ENCODE measurements around the gene NHS. TPM values are rescaled to one million over a fixed set of nuclear protein-coding genes. Genes with fewer than 3 reads are reported as not detected.

Gene NHS
- total RNA-seq, 1 donor from 2014 or later, result 8.3 TPM

DNA sequence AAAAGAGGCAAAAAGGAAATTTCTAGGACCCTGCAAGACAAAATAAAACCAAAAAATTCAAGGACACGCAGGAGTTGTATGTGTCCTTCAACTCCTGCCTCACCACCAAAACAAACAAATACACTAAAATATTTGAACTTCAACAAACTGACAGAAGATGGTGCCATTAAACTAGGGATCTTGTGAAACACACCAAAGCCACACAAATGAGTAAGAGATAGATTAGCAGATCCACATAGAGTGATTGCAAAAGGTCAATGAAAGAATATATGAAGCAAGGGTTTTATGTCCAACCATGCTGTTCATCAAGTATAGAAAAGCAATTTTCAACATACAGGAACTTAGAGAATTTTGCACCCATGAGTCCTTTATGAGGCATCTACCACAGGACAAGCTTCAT is 322.2 kb downstream of the NHS start:
- TF ChIP-seq, protein P1, sequence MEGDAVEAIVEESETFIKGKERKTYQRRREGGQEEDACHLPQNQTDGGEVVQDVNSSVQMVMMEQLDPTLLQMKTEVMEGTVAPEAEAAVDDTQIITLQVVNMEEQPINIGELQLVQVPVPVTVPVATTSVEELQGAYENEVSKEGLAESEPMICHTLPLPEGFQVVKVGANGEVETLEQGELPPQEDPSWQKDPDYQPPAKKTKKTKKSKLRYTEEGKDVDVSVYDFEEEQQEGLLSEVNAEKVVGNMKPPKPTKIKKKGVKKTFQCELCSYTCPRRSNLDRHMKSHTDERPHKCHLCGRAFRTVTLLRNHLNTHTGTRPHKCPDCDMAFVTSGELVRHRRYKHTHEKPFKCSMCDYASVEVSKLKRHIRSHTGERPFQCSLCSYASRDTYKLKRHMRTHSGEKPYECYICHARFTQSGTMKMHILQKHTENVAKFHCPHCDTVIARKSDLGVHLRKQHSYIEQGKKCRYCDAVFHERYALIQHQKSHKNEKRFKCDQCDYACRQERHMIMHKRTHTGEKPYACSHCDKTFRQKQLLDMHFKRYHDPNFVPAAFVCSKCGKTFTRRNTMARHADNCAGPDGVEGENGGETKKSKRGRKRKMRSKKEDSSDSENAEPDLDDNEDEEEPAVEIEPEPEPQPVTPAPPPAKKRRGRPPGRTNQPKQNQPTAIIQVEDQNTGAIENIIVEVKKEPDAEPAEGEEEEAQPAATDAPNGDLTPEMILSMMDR (IDR thresholded peaks at IDR 0.05; ENCODE audit: unreplicated experiment), result no peak
- Mint-ChIP-seq H3K27me3 (ENCODE audit: low read depth) (no peaks in the 10 kb centered on the region), H3K36me3 (no peaks in the 10 kb centered on the region), H3K4me3 (no peak overlapping the region), H3K4me1 (peaks cover 11% of the 10 kb centered on the region), H3K9me3 (no peaks in the 10 kb centered on the region), H3K27ac (no peak overlapping the region)
- DNase-seq (ENCODE audit: low spot score in 2 of 2, unreplicated experiment in 2 of 2), result no peak

DNA sequence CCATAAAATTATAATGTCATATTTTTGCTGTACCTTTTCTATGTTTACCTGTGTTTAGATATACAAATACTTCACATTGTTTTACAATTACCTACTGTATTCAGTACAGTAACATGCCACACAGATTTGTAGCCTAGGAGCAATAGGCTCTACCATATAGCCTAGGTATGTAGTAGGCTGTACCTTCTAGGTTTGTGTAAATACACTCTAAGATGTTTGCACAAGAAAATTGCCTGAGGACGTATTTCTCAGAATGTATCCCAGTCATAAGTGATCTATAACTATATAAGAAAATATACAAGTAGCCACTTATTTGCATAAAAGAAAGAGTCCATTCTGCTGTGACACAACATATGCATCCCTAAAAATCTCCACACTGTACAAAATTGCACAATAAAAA is 326.0 kb downstream of the NHS start:
- Mint-ChIP-seq H3K4me1 (peaks cover 2% of the 10 kb centered on the region), H3K4me3 (no peak overlapping the region), H3K9me3 (no peaks in the 10 kb centered on the region), H3K36me3 (no peaks in the 10 kb centered on the region), H3K27ac (no peak overlapping the region), H3K27me3 (ENCODE audit: low read depth) (no peaks in the 10 kb centered on the region)
- TF ChIP-seq, protein P1 (IDR thresholded peaks at IDR 0.05; ENCODE audit: unreplicated experiment), result no peak
- DNase-seq (ENCODE audit: low spot score in 2 of 2, unreplicated experiment in 2 of 2), result no peak

DNA sequence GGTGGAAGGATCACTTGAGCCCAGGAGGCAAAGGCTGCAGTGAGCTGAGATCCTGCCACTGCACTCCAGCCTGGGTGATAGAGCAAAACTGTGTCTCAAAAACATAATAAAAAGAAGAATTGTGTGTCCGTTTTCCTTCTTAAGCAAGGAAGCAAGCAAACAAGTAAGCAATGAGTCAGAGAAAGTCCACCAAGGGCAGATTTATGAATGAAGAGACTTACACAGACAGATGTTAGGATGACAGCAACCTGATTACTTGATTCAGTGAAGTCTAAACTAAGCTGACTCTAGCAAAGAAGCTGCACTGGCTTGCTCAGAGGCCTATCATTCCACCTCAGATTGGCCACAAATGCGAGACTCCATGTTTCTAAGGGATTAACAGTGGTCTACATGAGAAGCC is 328.2 kb downstream of the NHS start:
- H3K4me3 Mint-ChIP-seq, result no peak overlapping the region
- no peaks in the 10 kb centered on the region for H3K27me3 Mint-ChIP-seq (ENCODE audit: low read depth)
- peaks cover 7% of the 10 kb centered on the region for H3K4me1 Mint-ChIP-seq

DNA sequence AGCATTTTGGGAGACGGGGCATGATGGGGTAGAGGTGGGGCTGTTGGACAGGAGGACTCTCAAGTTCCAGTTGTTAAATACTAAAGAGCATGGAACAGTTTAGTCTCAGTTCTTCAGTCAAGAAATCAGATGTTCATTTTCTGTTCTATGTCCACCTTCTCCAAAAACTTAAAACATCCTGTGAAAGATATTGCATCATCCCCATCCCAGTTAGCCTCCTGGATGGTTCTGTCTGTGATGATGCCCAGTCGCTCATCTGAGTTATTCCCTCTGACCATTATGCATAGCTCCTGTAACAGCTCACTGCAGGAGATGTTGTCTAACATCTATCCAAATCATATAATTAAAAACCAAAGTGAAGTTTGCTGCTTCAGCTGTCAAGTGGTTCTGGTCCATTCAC is 330.2 kb downstream of the NHS start:
- TF ChIP-seq, protein P1 (IDR thresholded peaks at IDR 0.05; ENCODE audit: unreplicated experiment), result no peak
- H3K27ac Mint-ChIP-seq, result no peak overlapping the region
- no peaks in the 10 kb centered on the region for H3K36me3 Mint-ChIP-seq
- H3K4me3 Mint-ChIP-seq, result no peak overlapping the region
- peaks cover 8% of the 10 kb centered on the region for H3K4me1 Mint-ChIP-seq
- no peaks in the 10 kb centered on the region for H3K9me3 Mint-ChIP-seq
- DNase-seq (ENCODE audit: low spot score in 2 of 2, unreplicated experiment in 2 of 2), result no peak
- no peaks in the 10 kb centered on the region for H3K27me3 Mint-ChIP-seq (ENCODE audit: low read depth)

More for the DNA sequence above, 328.2 kb downstream of the NHS start:
- Mint-ChIP-seq H3K27ac (no peak overlapping the region), H3K36me3 (no peaks in the 10 kb centered on the region), H3K9me3 (no peaks in the 10 kb centered on the region)
- no peak for DNase-seq (ENCODE audit: low spot score in 2 of 2, unreplicated experiment in 2 of 2)
- TF ChIP-seq, protein P1 (IDR thresholded peaks at IDR 0.05; ENCODE audit: unreplicated experiment), result no peak

DNA sequence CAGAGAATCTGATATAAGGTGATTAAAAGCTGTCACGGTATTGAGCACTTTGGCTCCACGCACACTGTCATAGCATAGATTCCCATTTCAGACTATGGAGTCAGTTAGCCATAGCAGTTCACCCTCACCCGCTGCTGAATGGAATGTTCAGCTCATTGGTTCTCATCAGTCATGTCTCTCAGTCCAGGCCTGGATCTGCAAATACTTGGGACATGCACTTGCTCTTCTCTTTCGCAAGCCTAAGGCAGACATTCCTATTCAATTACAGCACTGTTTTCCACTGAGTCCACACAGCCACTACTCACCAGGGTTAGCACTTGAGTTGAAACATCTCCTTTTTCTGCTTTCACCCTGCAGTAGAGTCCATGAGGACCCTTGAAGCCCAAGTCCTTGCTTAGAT is 331.7 kb downstream of the NHS start:
- no peaks in the 10 kb centered on the region for H3K27me3 Mint-ChIP-seq (ENCODE audit: low read depth)
- peak overlapping the region; percentile 37 for H3K27ac Mint-ChIP-seq
- no peak for DNase-seq (ENCODE audit: low spot score in 2 of 2, unreplicated experiment in 2 of 2)
- H3K36me3 Mint-ChIP-seq, result no peaks in the 10 kb centered on the region
- peaks cover 20% of the 10 kb centered on the region for H3K4me1 Mint-ChIP-seq
- TF ChIP-seq, protein P1 (IDR thresholded peaks at IDR 0.05; ENCODE audit: unreplicated experiment), result no peak
- no peak overlapping the region for H3K4me3 Mint-ChIP-seq
- H3K9me3 Mint-ChIP-seq, result no peaks in the 10 kb centered on the region

DNA sequence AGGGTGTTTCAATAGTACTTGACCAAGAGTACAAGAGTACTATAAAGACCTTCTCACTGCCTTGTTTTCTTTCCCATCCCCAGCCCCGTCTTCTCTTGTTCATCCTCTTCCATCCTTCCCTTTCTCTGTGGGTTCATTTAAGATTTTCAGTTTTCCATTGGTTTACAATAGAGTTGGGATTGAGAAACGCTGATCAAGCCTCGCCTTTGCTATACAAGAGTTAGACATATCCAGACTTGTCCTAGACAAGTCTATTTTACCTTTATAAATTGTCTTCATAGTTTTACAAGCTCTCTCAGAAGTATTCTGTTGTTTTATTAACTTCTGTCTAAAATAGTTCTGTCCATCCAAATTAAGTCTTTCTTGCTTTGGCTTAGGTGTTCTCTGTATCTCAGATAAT is 332.7 kb downstream of the NHS start:
- TF ChIP-seq, protein P1 (IDR thresholded peaks at IDR 0.05; ENCODE audit: unreplicated experiment), result no peak
- H3K27me3 Mint-ChIP-seq (ENCODE audit: low read depth), result no peaks in the 10 kb centered on the region
- no peaks in the 10 kb centered on the region for H3K36me3 Mint-ChIP-seq
- peaks cover 18% of the 10 kb centered on the region for H3K4me1 Mint-ChIP-seq
- H3K9me3 Mint-ChIP-seq, result no peaks in the 10 kb centered on the region
- no peak overlapping the region for H3K4me3 Mint-ChIP-seq
- DNase-seq (ENCODE audit: low spot score in 2 of 2, unreplicated experiment in 2 of 2), result no peak
- H3K27ac Mint-ChIP-seq, result no peak overlapping the region

All from mesothelial cell of epicardium (in vitro differentiated cells).